OCI-LY7 (cell line): ENCODE data around the gene CDH9. TPM values are rescaled to one million over a fixed set of nuclear protein-coding genes. Genes with fewer than 3 reads are reported as not detected.

ENCODE experiments used
- BruUV-seq: library from RNA; stranded (reverse); fragments of 400-500 nt; replicated peaks from 2 replicates; lab custom pipeline; 2021; lab: Mats Ljungman, UMichigan
- CTCF ChIA-PET: fragments of 300-600 bp; sonication (Branson Sonifier 250); formaldehyde crosslinking; loops from one replicate; lab custom pipeline; 2022; ENCODE audit warnings: antibody characterized with exemption; ENCODE audit not compliant: unreplicated experiment; lab: Charles Lee
- POLR2A ChIA-PET: fragments of 300-600 bp; sonication (Branson Sonifier 250); formaldehyde crosslinking; loops from one replicate; lab custom pipeline; 2022; ENCODE audit warnings: antibody characterized with exemption; lab: Charles Lee
- DNase-seq: peaks from one replicate; pipeline ENCODE4 v3.0.0-alpha.2; 2015; ENCODE audit warnings: low spot score
- H2AFZ ChIP-seq: fragments of 200-600 bp; sonication (generic), shearing (Covaris generic); 2 replicates; pipeline ENCODE4 v1.6.1; 2014; ENCODE audit warnings: mild to moderate bottlenecking, antibody characterized with exemption, low read length, moderate library complexity
- H3K27ac ChIP-seq: fragments of 200-600 bp; sonication (generic); 2 replicates; pipeline ENCODE4 v1.5.1; 2014; ENCODE audit warnings: mixed run types, low read depth, mild to moderate bottlenecking, moderate library complexity, low read length, inconsistent platforms; ENCODE audit not compliant: poor library complexity, severe bottlenecking
- H3K36me3 ChIP-seq: fragments of 200-600 bp; sonication (generic); 2 replicates; pipeline ENCODE4 v1.6.1; 2014; ENCODE audit warnings: mild to moderate bottlenecking, antibody characterized with exemption, low read length, moderate library complexity, mixed read lengths; ENCODE audit not compliant: insufficient read depth
- H3K4me1 ChIP-seq: fragments of 200-600 bp; sonication (generic); 2 replicates; pipeline ENCODE4 v1.5.1; 2014; ENCODE audit warnings: mild to moderate bottlenecking, low read length; ENCODE audit not compliant: insufficient read depth, poor library complexity, severe bottlenecking
- H3K4me2 ChIP-seq: fragments of 200-600 bp; sonication (generic); 2 replicates; pipeline ENCODE4 v1.6.1; 2014; ENCODE audit warnings: mild to moderate bottlenecking, low read length
- H3K4me3 ChIP-seq: fragments of 200-600 bp; sonication (generic); 2 replicates; pipeline ENCODE4 v1.5.1; 2014; ENCODE audit warnings: mild to moderate bottlenecking, low read depth, low read length; ENCODE audit not compliant: poor library complexity, severe bottlenecking
- H3K79me2 ChIP-seq: fragments of 200-600 bp; sonication (generic); 2 replicates; pipeline ENCODE4 v1.6.1; 2016; ENCODE audit warnings: low read depth, mild to moderate bottlenecking, low read length, moderate library complexity, mixed read lengths; ENCODE audit not compliant: insufficient read depth
- H3K9me2 ChIP-seq: fragments of 200-600 bp; sonication (generic); 2 replicates; pipeline ENCODE4 v1.6.1; 2016; ENCODE audit warnings: mild to moderate bottlenecking, low read length, mixed read lengths; ENCODE audit not compliant: insufficient read depth
- H3K9me3 ChIP-seq: fragments of 200-600 bp; sonication (generic); 2 replicates; pipeline ENCODE4 v1.6.1; 2014; ENCODE audit warnings: mild to moderate bottlenecking, mixed run types, low read length, mixed read lengths
- H4K20me1 ChIP-seq: fragments of 200-600 bp; sonication (generic); 2 replicates; pipeline ENCODE4 v1.6.1; 2014; ENCODE audit warnings: mild to moderate bottlenecking, antibody characterized with exemption, low read length, moderate library complexity, mixed read lengths; ENCODE audit not compliant: insufficient read depth
- CTCF ChIP-seq: fragments of 200-600 bp; sonication (generic); conservative IDR thresholded peaks from 2 replicates; pipeline ENCODE4 v1.5.1; 2014; ENCODE audit warnings: mild to moderate bottlenecking, antibody characterized with exemption, low read length, moderate library complexity, mixed read lengths
- EZH2phosphoT487 ChIP-seq: fragments of 200-600 bp; sonication (generic); IDR thresholded peaks from 2 replicates; pipeline ENCODE4 v1.6.1; 2018; ENCODE audit warnings: low read depth, borderline replicate concordance, mild to moderate bottlenecking, mixed run types, antibody characterized with exemption, low read length, moderate library complexity, mixed read lengths
- intact Hi-C: fragments of 100-400 bp; cut with micrococcal nuclease; formaldehyde crosslinking; loops from one replicate; pipeline ENCODE4 v1.10.0; 2022; ENCODE audit not compliant: unreplicated experiment
- total RNA-seq, 2 experiments: library from RNA; depleted of rRNA in 1 of 2; stranded (reverse); fragments of >200 nt in 1 of 2; shearing (Covaris generic) in 1 of 2; gene quantifications; 2 replicates each; pipeline ENCODE4 v1.2.3, GENCODE V29; 2014 to 2022

CDH9 gene
- total RNA-seq, 2 experiments from 2014 or later, result not detected

- TF ChIP-seq EZH2phosphoT487, result no peak
- TF ChIP-seq CTCF, result no peak
- ChIA-PET CTCF (no interaction called here), POLR2A (no interaction called here)
- no peaks in the 10 kb centered on the region for H3K79me2 ChIP-seq
- H3K4me3 ChIP-seq, result no peak overlapping the region
- 0 out of 2 replicates have a peak, but pooled peaks cover 3% of the 10 kb centered on the region for H3K9me3 ChIP-seq
- no peak overlapping the region for H2AFZ ChIP-seq
- no TSS peak for BruUV-seq
- H3K36me3 ChIP-seq, result no peaks in the 10 kb centered on the region
- H3K4me1 ChIP-seq, result no peaks in the 10 kb centered on the region
- no peaks in the 10 kb centered on the region for H4K20me1 ChIP-seq
- no peaks in the 10 kb centered on the region for H3K9me2 ChIP-seq
- H3K27ac ChIP-seq, result no peak overlapping the region
- no peak overlapping the region for H3K4me2 ChIP-seq
- no peak for DNase-seq
- intact Hi-C loops, result no loop called here
Observed at GRCh38 chr5:26959290-26959689, 79.1 kb downstream of the CDH9 start.

GRCh38 chr5:26955161-26955560, 83.2 kb downstream of the CDH9 start:
- intact Hi-C loops, result no loop called here
- H3K9me2 ChIP-seq, result no peaks in the 10 kb centered on the region
- DNase-seq, result no peak
- H3K79me2 ChIP-seq, result no peaks in the 10 kb centered on the region
- TF ChIP-seq CTCF (no peak), EZH2phosphoT487 (no peak)
- H3K27ac ChIP-seq, result no peak overlapping the region
- H2AFZ ChIP-seq, result no peak overlapping the region
- POLR2A ChIA-PET, result no interaction called here
- 0 out of 2 replicates have a peak, but pooled peaks cover 3% of the 10 kb centered on the region for H3K9me3 ChIP-seq
- H3K4me3 ChIP-seq, result no peak overlapping the region
- H3K4me1 ChIP-seq, result no peaks in the 10 kb centered on the region
- H3K36me3 ChIP-seq, result no peaks in the 10 kb centered on the region
- no peak overlapping the region for H3K4me2 ChIP-seq
- CTCF ChIA-PET, result no interaction called here
- H4K20me1 ChIP-seq, result no peaks in the 10 kb centered on the region
- BruUV-seq, result no TSS peak

GRCh38 chr5:26948921-26949320, 89.5 kb downstream of the CDH9 start:
- BruUV-seq, result no TSS peak
- intact Hi-C loops, result no loop called here
- Histone ChIP-seq H2AFZ (no peak overlapping the region), H3K4me1 (no peaks in the 10 kb centered on the region), H3K4me3 (no peak overlapping the region), H3K9me3 (no peaks in the 10 kb centered on the region), H3K9me2 (no peaks in the 10 kb centered on the region), H3K36me3 (no peaks in the 10 kb centered on the region), H4K20me1 (no peaks in the 10 kb centered on the region), H3K79me2 (no peaks in the 10 kb centered on the region), H3K27ac (no peak overlapping the region), H3K4me2 (no peak overlapping the region)
- ChIA-PET POLR2A (no interaction called here), CTCF (no interaction called here)
- DNase-seq, result no peak
- no peak for TF ChIP-seq CTCF
- no peak for TF ChIP-seq EZH2phosphoT487
